Spinal cord (tissue), 10 donors: ENCODE measurements around the gene NET1. TPM values are rescaled to one million over a fixed set of nuclear protein-coding genes. Genes with fewer than 3 reads are reported as not detected.
"Not testable (repeated sequence)": the region's sequence is repeated elsewhere in the genome, so short reads cannot be mapped to it uniquely, and the experiment has no call there.

ENCODE experiments used
- DNase-seq, 6 donors: peaks; one replicate each; pipeline versions ENCODE4 v3.0.0 to v3.0.0-alpha.2; 2013 to 2015; ENCODE audit warnings: low spot score in 6 of 6, low read depth in 4 of 6
- H3K27ac ChIP-seq: one replicate; pipeline ENCODE4 v1.5.1; 2013; ENCODE audit warnings: low read depth, low read length, control low read depth
- H3K27me3 ChIP-seq: one replicate; pipeline ENCODE4 v1.6.1; 2013; ENCODE audit warnings: low read length; ENCODE audit not compliant: control insufficient read depth, insufficient read depth
- H3K36me3 ChIP-seq: one replicate; pipeline ENCODE4 v1.6.1; 2013; ENCODE audit warnings: low read length; ENCODE audit not compliant: control insufficient read depth, insufficient read depth
- H3K4me1 ChIP-seq: one replicate; pipeline ENCODE4 v1.6.1; 2013; ENCODE audit warnings: low read length; ENCODE audit not compliant: control insufficient read depth, insufficient read depth
- H3K4me3 ChIP-seq: one replicate; pipeline ENCODE4 v1.5.1; 2013; ENCODE audit warnings: low read depth, low read length, control low read depth
- H3K9me3 ChIP-seq: one replicate; pipeline ENCODE4 v1.6.1; 2013; ENCODE audit warnings: low read length; ENCODE audit not compliant: control insufficient read depth, insufficient read depth
- WGBS: methylation state at CpG from one replicate; pipeline ENCODE4 v1.1.5; 2013; ENCODE audit warnings: missing lambda C conversion rate; ENCODE audit not compliant: insufficient coverage; 5-methylcytosine and 5-hydroxymethylcytosine counted together
- polyA plus RNA-seq, 2 donors: library from polyadenylated mRNA; unstranded; fragments of 120-200 nt; gene quantifications; one replicate each; pipeline ENCODE4 v1.2.1, GENCODE V29; 2013; ENCODE audit not compliant: insufficient read length in 2 of 2
- total RNA-seq, 2 donors: library from RNA; depleted of rRNA in 1 of 2; stranded (reverse); fragments of 120-200 nt in 1 of 2; fragments of >200 nt in 1 of 2; gene quantifications; one replicate each; pipeline versions ENCODE4 v1.2.3 to v1.2.4, GENCODE V29; 2013 to 2014
- donor health status: healthy.

The NET1 gene
- total and polyA plus RNA-seq, 4 donors, result 32.4 to 190 (median 77.8) TPM

GRCh38 chr10:5373891-5374611, 38.3 kb upstream of the NET1 start:
- H3K27ac ChIP-seq, result no peak overlapping the region
- WGBS, result 67% methylated on average over 9 of the region's 22 CpGs
- no peak overlapping the region for H3K4me3 ChIP-seq
- no peaks in the 10 kb centered on the region for H3K4me1 ChIP-seq
- H3K27me3 ChIP-seq, result no peaks in the 10 kb centered on the region
- DNase-seq, result no peak
- H3K9me3 ChIP-seq, result no peaks in the 10 kb centered on the region
- no peaks in the 10 kb centered on the region for H3K36me3 ChIP-seq

GRCh38 chr10:5376450-5376849, 35.9 kb upstream of the NET1 start:
- no peaks in the 10 kb centered on the region for H3K27me3 ChIP-seq
- H3K9me3 ChIP-seq, result no peaks in the 10 kb centered on the region
- 61% methylated on average over 3 of the region's 4 CpGs for WGBS
- no peak overlapping the region for H3K4me3 ChIP-seq
- H3K4me1 ChIP-seq, result no peaks in the 10 kb centered on the region
- H3K27ac ChIP-seq, result no peak overlapping the region
- no peak for DNase-seq
- H3K36me3 ChIP-seq, result no peaks in the 10 kb centered on the region

GRCh38 chr10:5379202-5379601, 33.2 kb upstream of the NET1 start:
- H3K36me3 ChIP-seq, H3K4me1 ChIP-seq, DNase-seq, H3K9me3 ChIP-seq, H3K27me3 ChIP-seq, H3K27ac ChIP-seq, H3K4me3 ChIP-seq: not testable (repeated sequence)
- no CpG with 5 or more reads among the region's 5 CpGs for WGBS

GRCh38 chr10:5380395-5380794, 32.0 kb upstream of the NET1 start:
- not testable (repeated sequence) for H3K4me1 ChIP-seq, H3K4me3 ChIP-seq, H3K9me3 ChIP-seq, H3K27me3 ChIP-seq, H3K36me3 ChIP-seq, DNase-seq, H3K27ac ChIP-seq
- WGBS, result 94% methylated on average over 11 of the region's 12 CpGs

- no peaks in the 10 kb centered on the region for H3K4me1 ChIP-seq
- H3K4me3 ChIP-seq, result no peak overlapping the region
- H3K27ac ChIP-seq, result no peak overlapping the region
- no CpG with 5 or more reads among the region's 2 CpGs for WGBS
- no peaks in the 10 kb centered on the region for H3K27me3 ChIP-seq
- no peaks in the 10 kb centered on the region for H3K36me3 ChIP-seq
- no peak for DNase-seq
- H3K9me3 ChIP-seq, result no peaks in the 10 kb centered on the region
Measured at GRCh38 chr10:5381187-5381586, 31.2 kb upstream of the NET1 start.

- no peak overlapping the region for H3K4me3 ChIP-seq
- DNase-seq, result no peak
- WGBS, result 94% methylated on average over 2 of the region's 2 CpGs
Measured at GRCh38 chr10:5385224-5385623, 27.1 kb upstream of the NET1 start.

GRCh38 chr10:5387169-5387568, 25.2 kb upstream of the NET1 start:
- H3K27ac ChIP-seq, result no peak overlapping the region
- no peak overlapping the region for H3K4me3 ChIP-seq
- no peaks in the 10 kb centered on the region for H3K36me3 ChIP-seq
- no peak for DNase-seq
- peaks cover 6% of the 10 kb centered on the region for H3K9me3 ChIP-seq
- H3K4me1 ChIP-seq, result no peaks in the 10 kb centered on the region
- H3K27me3 ChIP-seq, result no peaks in the 10 kb centered on the region
- 100% methylated on average over 1 of the region's 5 CpGs for WGBS

More at GRCh38 chr10:5385224-5385623, 27.1 kb upstream of the NET1 start:
- Histone ChIP-seq H3K27ac (no peak overlapping the region), H3K9me3 (peaks cover 5% of the 10 kb centered on the region), H3K4me1 (no peaks in the 10 kb centered on the region), H3K27me3 (no peaks in the 10 kb centered on the region), H3K36me3 (no peaks in the 10 kb centered on the region)

GRCh38 chr10:5390607-5391205, 21.7 kb upstream of the NET1 start:
- Histone ChIP-seq H3K4me1 (no peaks in the 10 kb centered on the region), H3K9me3 (peaks cover 10% of the 10 kb centered on the region), H3K36me3 (no peaks in the 10 kb centered on the region), H3K4me3 (no peak overlapping the region), H3K27ac (no peak overlapping the region), H3K27me3 (peaks cover 6% of the 10 kb centered on the region)
- DNase-seq, result no peak
- WGBS, result no CpG with 5 or more reads among the region's 1 CpG

- no CpG with 5 or more reads among the region's 3 CpGs for WGBS
- Histone ChIP-seq H3K4me3 (no peak overlapping the region), H3K27me3 (peaks cover 6% of the 10 kb centered on the region), H3K27ac (no peak overlapping the region), H3K9me3 (peaks cover 10% of the 10 kb centered on the region), H3K36me3 (no peaks in the 10 kb centered on the region), H3K4me1 (peaks cover 5% of the 10 kb centered on the region)
- peak in 1 of 6 donors; percentile 72 for DNase-seq
Measured at GRCh38 chr10:5391790-5392189, 20.6 kb upstream of the NET1 start.

GRCh38 chr10:5393529-5393928, 18.8 kb upstream of the NET1 start:
- H3K27ac ChIP-seq, result no peak overlapping the region
- H3K36me3 ChIP-seq, result no peaks in the 10 kb centered on the region
- peaks cover 11% of the 10 kb centered on the region for H3K4me1 ChIP-seq
- H3K27me3 ChIP-seq, result peaks cover 6% of the 10 kb centered on the region
- DNase-seq, result no peak
- 95% methylated on average over 14 of the region's 14 CpGs for WGBS
- no peak overlapping the region for H3K4me3 ChIP-seq
- peaks cover 10% of the 10 kb centered on the region for H3K9me3 ChIP-seq
